ENCODE measurements around the gene RRAS2.

DNA sequence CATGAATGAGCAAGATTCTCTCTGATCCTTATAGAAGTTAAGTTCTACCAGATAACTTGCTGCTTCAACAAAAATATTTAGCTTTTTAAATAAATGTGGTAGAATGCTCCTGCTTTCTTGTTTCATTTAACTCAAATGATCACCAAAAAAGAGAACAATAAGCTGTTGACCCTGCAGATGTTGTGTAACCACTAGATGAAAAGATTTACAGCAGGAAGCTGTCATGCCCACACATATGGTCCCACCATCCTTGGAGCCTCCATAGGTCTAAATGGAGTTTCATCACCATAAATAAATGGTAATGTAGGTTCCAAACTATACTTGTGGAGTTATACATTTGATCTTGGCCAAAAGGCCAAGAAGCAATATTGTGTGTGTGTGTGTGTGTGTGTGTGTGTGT is 118.8 kb downstream of the RRAS2 start:
- TF ChIP-seq, protein P1, sequence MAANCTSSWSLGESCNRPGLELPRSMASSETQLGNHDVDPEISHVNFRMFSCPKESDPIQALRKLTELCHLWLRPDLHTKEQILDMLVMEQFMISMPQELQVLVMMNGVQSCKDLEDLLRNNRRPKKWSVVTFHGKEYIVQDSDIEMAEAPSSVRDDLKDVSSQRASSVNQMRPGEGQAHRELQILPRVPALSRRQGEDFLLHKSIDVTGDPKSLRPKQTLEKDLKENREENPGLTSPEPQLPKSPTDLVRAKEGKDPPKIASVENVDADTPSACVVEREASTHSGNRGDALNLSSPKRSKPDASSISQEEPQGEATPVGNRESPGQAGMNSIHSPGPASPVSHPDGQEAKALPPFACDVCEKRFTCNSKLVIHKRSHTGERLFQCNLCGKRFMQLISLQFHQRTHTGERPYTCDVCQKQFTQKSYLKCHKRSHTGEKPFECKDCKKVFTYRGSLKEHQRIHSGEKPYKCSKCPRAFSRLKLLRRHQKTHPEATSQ (tag by site-specific recombination; IDR thresholded peaks at IDR 0.05): no peak
- TF ChIP-seq PRDM4 (tag by site-specific recombination; IDR thresholded peaks at IDR 0.05) (no peak), ZNF785 (tag by site-specific recombination; IDR thresholded peaks at IDR 0.05) (no peak), REPIN1 (tag by site-specific recombination; IDR thresholded peaks at IDR 0.05; ENCODE audit: low read depth) (no peak), CTCF (tag by site-specific recombination; IDR thresholded peaks at IDR 0.05) (no peak), TCF7L2 (IDR thresholded peaks at IDR 0.05; ENCODE audit: borderline replicate concordance, low read depth, low read length) (no peak), ZNF133 (tag by site-specific recombination; IDR thresholded peaks at IDR 0.05) (no peak), ZNF174 (tag by site-specific recombination; IDR thresholded peaks at IDR 0.05) (no peak), ZNF274 (IDR thresholded peaks at IDR 0.05; ENCODE audit: low read length) (no peak), ZNF274 (tag by site-specific recombination; IDR thresholded peaks at IDR 0.05; ENCODE audit: borderline replicate concordance) (no peak), ZNF670 (tag by site-specific recombination; IDR thresholded peaks at IDR 0.05; ENCODE audit: low read depth) (no peak), ZNF76 (tag by site-specific recombination; IDR thresholded peaks at IDR 0.05; ENCODE audit: borderline replicate concordance, low read depth) (no peak)
